ENCODE results near the gene XK.

- TF ChIP-seq ZBTB21 (CRISPR knock-in tag; IDR thresholded peaks at IDR 0.05; ENCODE audit: borderline replicate concordance) (no peak), CREM (CRISPR knock-in tag; IDR thresholded peaks at IDR 0.05) (no peak), ZNF317 (CRISPR knock-in tag; IDR thresholded peaks at IDR 0.05; ENCODE audit: borderline replicate concordance, low read depth) (no peak), ELF4 (CRISPR knock-in tag; IDR thresholded peaks at IDR 0.05; ENCODE audit: low read depth) (no peak), FOXK1 (CRISPR knock-in tag; IDR thresholded peaks at IDR 0.05) (no peak), FOXJ3 (CRISPR knock-in tag; IDR thresholded peaks at IDR 0.05; ENCODE audit: borderline replicate concordance) (no peak), MXD4 (CRISPR knock-in tag; IDR thresholded peaks at IDR 0.05; ENCODE audit: borderline replicate concordance) (no peak), CBFB (CRISPR knock-in tag; IDR thresholded peaks at IDR 0.05; ENCODE audit: low read depth) (no peak), NR2C2 (CRISPR knock-in tag; IDR thresholded peaks at IDR 0.05) (no peak), ZNF416 (CRISPR knock-in tag; IDR thresholded peaks at IDR 0.05) (no peak)
- TF ChIP-seq, protein P1, sequence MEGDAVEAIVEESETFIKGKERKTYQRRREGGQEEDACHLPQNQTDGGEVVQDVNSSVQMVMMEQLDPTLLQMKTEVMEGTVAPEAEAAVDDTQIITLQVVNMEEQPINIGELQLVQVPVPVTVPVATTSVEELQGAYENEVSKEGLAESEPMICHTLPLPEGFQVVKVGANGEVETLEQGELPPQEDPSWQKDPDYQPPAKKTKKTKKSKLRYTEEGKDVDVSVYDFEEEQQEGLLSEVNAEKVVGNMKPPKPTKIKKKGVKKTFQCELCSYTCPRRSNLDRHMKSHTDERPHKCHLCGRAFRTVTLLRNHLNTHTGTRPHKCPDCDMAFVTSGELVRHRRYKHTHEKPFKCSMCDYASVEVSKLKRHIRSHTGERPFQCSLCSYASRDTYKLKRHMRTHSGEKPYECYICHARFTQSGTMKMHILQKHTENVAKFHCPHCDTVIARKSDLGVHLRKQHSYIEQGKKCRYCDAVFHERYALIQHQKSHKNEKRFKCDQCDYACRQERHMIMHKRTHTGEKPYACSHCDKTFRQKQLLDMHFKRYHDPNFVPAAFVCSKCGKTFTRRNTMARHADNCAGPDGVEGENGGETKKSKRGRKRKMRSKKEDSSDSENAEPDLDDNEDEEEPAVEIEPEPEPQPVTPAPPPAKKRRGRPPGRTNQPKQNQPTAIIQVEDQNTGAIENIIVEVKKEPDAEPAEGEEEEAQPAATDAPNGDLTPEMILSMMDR (IDR thresholded peaks at IDR 0.05): no peak
- TF ChIP-seq, protein P2, sequence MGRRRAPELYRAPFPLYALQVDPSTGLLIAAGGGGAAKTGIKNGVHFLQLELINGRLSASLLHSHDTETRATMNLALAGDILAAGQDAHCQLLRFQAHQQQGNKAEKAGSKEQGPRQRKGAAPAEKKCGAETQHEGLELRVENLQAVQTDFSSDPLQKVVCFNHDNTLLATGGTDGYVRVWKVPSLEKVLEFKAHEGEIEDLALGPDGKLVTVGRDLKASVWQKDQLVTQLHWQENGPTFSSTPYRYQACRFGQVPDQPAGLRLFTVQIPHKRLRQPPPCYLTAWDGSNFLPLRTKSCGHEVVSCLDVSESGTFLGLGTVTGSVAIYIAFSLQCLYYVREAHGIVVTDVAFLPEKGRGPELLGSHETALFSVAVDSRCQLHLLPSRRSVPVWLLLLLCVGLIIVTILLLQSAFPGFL (CRISPR knock-in tag; IDR thresholded peaks at IDR 0.05; ENCODE audit: borderline replicate concordance): no peak
Observed at GRCh38 chrX:37779857-37780256, 94.3 kb downstream of the XK start, which contains the start of gene CYBB.

All from WTC11 (cell line).